CMK (cell line): ENCODE results near the gene CYB5A.
A peak's percentile ranks its signal among the peaks of the same experiment; 100 is the strongest.

Experiments used
- DNase-seq: peaks from one replicate; pipeline ENCODE4 v3.0.0-alpha.2; 2010; ENCODE audit warnings: low read depth

The CYB5A gene

DNA sequence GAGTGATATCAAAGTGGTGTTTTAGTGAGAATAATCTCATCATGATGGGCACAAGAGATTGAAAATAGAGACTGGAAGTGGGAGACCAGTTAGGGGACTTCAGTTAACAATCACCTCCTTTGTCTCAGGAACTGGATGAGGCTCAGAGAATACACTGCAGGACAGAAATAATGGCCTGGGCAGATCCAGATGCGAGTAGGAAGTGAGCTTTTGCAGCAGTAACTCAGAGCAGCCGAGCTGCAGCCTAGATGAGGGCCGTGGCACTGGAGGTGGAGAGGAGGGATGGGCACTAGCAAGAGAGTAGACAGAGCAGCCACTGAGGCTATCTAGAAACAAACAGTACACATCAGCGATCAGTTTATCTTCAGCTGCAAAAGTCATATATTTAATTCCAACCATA is 48.6 kb downstream of the CYB5A start:
- no peak for DNase-seq

DNA sequence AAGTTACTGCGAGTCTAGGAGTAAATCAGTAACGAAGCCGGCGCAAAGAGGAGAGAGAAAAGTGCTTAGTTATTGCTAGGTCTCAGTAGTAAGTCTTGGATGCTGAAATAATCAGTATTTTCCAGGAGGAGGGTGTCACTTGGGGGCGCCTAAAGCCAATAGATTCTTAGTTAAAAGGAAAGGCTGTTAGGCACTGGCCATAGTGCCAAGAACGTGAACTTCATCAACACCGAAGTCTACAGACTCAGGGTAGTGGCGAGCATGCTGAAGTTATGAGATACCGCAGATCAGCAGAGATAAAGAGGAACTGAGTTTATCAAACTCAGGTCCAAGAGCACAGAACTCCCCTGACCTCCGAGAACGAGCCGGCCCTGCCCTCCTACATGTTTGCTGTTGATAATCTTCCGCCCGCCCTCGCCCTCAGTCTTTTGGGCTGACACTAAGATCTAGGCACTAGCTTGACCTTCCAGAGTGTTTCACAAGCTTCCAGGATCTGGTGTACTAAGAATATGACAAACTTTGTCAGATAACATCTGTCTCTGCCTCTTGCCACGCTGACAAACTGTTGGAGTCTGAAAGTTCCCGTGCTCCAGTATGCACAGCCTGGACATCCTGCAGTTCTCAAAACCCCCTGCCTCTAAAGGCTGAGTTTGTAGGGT is 49.2 kb downstream of the CYB5A start:
- DNase-seq = peak; percentile 37

DNA sequence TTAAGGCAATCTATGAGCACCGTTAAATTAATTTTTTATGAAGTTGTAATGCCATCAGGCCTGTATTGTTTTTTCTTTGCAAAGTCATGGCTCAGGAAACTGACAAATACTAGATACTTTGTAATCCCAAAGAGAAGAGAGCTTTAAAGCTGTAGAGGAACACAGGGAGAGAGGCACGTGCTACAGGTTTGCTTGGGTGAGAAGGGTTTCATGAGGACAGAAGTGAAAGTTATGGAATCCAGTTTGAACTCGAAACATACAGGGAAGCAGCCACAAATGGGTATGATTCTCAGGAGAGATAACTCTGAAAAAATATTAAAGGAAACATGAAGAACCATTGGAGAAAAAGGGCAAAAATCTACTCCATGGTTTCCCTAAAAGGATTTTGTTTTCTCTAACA is 49.8 kb downstream of the CYB5A start:
- no peak for DNase-seq

DNA sequence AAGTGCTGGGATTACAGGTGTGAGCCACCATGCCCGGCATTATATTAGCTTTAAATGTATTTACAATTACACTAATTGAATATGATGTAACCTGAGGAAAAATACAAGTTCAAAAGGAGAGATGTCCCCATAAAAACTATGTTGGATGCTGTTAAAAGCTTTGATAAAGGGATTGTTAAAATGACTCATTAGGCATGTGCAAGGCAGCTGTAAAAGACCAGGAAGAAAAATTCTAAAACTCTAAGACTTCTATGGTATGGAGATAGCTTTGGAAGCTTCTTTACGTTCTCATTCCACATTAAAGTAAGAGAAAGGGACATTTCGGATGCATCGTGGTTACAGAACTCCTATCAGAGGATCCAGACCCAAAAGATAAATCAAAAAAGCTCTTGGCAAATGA is 50.3 kb downstream of the CYB5A start:
- no peak for DNase-seq

DNA sequence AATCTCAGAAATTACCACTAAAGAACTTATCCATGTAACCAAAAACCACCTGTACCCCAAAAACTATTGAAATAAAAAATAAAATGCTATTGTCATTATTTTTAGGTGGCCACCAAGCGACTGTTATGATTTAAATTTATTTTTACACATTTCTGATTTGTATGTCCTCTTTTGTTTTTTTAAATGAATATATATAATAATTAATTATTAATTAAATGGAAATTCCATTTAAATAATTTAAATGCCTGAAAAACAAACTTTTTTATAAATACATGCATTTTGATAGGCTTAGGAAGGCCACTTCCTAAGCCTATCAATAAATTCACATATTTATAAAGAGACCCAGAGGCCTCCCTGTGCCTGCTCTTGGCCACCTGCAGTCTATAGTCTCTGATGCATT is 52.2 kb downstream of the CYB5A start:
- no peak for DNase-seq

GRCh38 chr18:74234326-74235171 is 57.2 kb downstream of the CYB5A start:
- DNase-seq = no peak

GRCh38 chr18:74233933-74234325 is 57.8 kb downstream of the CYB5A start:
- DNase-seq = no peak

GRCh38 chr18:74230922-74231714 is 60.6 kb downstream of the CYB5A start:
- DNase-seq = no peak

GRCh38 chr18:74229891-74230290 is 61.9 kb downstream of the CYB5A start:
- no peak for DNase-seq

DNA sequence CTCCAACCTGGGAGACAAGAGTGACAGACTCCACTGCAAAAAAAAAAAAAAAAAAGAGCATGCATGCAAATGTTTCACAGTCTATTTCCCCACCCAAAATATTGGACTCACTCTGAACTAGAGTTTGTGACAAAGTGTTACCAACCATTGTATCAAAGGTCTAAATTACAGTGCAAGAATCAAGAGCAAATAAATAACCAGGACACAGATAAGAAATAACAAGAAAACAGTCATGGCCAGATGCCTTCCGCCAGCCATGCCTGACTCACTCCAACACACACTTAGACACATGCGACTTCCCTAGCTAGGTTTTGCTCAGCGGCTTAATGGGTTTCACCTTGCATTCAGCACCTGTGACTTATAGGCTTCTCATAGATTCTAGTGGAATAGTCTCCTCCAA is 62.8 kb downstream of the CYB5A start:
- DNase-seq = no peak

GRCh38 chr18:74228312-74228711 is 63.5 kb downstream of the CYB5A start:
- no peak for DNase-seq

GRCh38 chr18:74226666-74227065 is 65.1 kb downstream of the CYB5A start:
- no peak for DNase-seq

DNA sequence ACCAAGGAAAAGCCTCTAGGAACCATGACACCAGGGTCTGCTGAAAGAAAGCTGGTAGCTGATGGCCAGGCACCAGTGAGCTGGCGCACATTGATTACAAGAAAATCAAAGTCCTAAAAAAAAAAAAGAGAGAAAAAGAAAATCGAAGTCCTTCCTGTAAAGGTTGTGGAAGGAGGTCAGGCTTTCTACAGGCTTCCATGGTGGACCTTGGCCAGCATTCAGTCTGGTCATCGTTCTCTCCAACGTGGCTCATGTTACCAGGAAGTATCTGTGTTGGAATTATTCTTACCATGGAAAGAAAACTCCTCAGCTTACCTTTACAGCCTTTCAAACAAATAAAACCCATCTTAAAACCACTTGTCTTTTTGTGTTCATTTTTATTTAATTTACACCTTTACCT is 65.6 kb downstream of the CYB5A start:
- no peak for DNase-seq

GRCh38 chr18:74225193-74225840 is 66.4 kb downstream of the CYB5A start:
- DNase-seq = no peak

DNA sequence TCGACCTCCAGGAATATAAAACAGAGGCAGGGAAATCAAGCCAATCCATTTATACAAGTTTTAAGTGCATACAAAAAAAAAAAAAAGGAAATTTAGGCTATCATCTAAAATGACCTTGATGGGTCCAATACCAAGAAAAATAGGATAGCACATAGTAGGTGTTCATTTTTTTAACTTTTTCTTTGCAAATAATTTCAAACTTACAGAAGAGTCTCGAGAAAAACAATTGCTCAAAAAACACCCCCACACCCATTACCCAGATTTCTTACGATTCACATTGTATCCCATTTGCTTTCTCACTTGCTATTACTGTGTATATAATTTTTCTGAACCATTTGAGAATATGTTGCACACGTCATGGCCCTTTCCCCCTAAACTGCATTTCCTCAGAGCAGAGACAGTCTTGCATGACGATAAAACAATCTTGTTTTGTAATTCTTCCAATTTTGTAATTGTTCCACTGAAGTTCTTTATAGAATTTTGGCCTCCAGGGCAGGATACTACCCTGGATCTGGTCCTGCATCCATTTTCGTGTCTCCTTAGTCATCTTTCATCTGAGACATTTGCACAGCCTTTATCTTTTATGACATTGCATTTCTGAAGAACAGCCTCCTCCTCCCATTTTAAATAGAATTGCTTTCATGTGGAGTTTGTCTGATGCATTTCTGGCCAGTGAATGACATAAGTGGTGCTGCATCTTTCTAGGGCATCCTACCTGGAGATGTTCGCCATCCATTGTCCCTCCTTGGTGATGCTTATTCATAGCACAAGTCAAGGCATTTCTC is 68.9 kb downstream of the CYB5A start:
- no peak for DNase-seq

DNA sequence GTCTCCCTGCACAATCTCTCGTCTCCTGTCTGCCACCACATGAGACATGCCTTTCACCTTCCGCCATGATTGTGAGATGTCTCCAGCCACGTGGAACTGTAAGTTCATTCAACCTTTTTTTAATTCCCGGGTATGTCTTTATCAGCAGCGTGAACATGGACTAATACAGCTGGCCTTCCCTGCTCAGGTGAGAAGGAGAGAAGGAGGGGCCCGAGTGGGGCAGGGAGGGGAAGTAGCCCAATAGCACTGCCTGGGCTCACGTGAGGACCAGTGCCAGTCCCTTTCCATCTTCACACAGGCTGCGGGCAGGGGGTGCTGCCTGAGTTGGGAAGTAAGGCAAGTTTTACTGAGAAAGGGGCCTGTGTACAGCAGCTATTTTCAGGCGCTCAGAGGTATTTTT is 70.7 kb downstream of the CYB5A start:
- DNase-seq = no peak

GRCh38 chr18:74219056-74219455 is 72.7 kb downstream of the CYB5A start:
- DNase-seq = no peak

DNA sequence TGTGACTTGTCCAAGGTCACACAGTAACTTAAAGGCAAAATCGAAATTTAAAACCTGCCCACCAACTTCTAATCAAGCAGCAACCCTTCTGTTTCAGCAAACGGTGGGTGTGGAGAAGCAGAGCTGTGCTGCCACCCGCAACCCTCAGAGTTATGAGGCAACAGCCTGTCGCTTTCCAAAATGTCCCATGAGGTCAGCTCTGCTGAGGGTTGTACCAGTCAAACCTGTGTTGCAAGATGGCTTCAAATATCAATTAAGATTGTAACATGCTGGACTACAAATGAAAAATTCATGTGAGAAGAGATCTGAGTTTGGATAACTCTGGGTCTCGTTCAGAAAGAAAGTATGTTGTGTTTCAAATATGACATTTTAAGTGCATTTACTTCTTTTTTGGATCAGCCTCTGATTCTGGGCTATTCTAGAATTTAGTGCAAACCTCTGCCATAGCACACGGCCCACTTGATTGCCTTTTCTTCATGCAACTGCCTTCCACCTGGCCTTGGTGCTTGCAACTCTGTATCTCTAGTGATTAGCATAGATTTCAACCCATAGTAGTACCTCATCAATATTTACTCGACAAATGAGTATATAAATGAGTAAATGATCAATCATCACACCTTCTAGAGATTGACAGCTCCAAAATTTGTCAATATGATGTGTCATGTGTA is 74.2 kb downstream of the CYB5A start:
- no peak for DNase-seq

DNA sequence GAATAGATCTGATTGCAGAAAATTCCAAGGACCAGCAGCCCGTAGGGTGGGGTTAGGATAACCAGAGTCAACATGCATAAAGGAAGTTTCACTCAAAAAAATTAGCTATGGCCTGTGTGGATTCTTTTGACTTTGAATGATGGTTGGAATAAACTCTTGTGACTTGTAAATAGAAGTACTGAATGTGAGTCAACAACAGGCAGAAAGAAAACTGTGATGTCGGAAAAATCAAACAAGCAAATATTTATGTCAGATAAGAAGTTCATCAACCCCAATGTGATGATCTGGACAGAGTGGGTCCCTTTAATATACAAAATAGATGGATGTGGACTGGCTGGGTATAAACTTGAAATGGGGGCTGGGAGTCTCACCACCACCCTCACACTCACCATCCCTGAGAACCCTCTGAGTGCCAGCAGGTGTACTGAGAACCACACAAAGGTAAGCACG is 75.1 kb downstream of the CYB5A start:
- no peak for DNase-seq

- DNase-seq = no peak
These were observed 75.9 kb downstream of the CYB5A start for GRCh38 chr18:74215863-74216262.

DNA sequence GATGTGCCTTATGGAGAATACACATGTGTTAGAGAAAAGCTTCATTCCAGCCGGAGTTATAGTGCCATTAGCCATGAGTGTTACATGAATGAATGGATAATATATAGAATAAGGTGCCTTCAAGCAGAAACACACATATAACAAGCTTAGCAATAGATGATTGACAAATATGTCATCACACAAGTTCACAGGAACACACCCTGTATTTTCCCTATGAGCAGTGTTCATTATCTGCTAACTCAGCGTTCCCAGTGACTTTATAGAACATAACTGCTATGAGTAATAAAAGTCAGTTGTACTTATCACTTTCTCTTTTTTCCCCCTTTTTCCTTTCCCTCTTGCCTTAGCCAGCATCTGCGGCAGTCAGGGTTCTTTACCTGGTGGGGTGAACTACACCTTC is 78.3 kb downstream of the CYB5A start:
- DNase-seq = no peak
